Spleen (tissue), 7 donors: Measurements from ENCODE around the gene ELAVL3.

Experiments used
- CTCF ChIP-seq, 11 experiments: fragments of 200-600 bp in 7 of 11; fragments of 450-650 bp in 4 of 11; sonication (generic) in 4 of 11; IDR thresholded peaks in 8 of 11; conservative IDR thresholded peaks in 3 of 11; 1 replicate in 7 of 11; 2 replicates in 4 of 11; pipeline versions ENCODE4 v1.4.0 to v1.8.0; 2016 to 2021; ENCODE audit warnings: antibody characterized with exemption in 11 of 11, inconsistent platforms in 4 of 11, mild to moderate bottlenecking in 1 of 11
- POLR2A ChIP-seq, 3 donors: fragments of 450-650 bp; IDR thresholded peaks; one replicate each; pipeline ENCODE4 v1.5.1; 2017; ENCODE audit warnings: antibody characterized with exemption in 3 of 3, mild to moderate bottlenecking in 1 of 3
- donor health status: DM: no; HTN: no; CAD: no; lungs with moderate emphysema.
- donor health status: DM: no; HTN: no; CAD: no.
- donor health status: DM: no; HTN: no; CAD: no.

- no peak for TF ChIP-seq CTCF (IDR thresholded peaks at IDR 0.05 in 8 of 11, conservative IDR thresholded peaks at IDR 0.05 in 3 of 11)
- no peak for TF ChIP-seq POLR2A (IDR thresholded peaks at IDR 0.05)
These were observed 46.2 kb downstream of the ELAVL3 start for GRCh38 chr19:11434703-11435056.
